HG03460 (cell line): ENCODE data around the gene AGBL2.
"Not testable (repeated sequence)": the region's sequence is repeated elsewhere in the genome, so short reads cannot be mapped to it uniquely, and the experiment has no call there.

Experiments
- ATAC-seq: cut with Tn5 transposase; IDR thresholded peaks from one replicate; pipeline ENCODE4 v1.9.1; 2021; ENCODE audit not compliant: unreplicated experiment

Gene AGBL2

DNA sequence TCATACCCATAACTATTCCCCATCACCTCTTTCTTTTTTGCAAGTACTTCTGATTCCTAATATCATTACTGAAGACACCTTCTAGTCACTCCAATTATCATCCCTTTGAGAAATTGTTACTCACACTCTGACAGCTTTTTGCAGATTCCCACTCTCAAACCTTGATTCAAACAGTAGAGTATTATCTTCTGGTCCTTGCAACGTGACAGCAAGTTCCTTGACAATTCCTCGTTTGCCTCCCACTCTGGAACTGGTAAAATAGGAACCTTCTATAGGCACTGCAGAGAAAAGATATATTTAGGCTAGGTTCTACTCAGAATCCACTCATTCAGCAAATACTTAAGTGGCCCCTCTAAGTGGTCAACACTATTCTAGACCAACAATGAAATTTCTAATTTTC is 23.2 kb downstream of the AGBL2 start:
- ATAC-seq = no peak

DNA sequence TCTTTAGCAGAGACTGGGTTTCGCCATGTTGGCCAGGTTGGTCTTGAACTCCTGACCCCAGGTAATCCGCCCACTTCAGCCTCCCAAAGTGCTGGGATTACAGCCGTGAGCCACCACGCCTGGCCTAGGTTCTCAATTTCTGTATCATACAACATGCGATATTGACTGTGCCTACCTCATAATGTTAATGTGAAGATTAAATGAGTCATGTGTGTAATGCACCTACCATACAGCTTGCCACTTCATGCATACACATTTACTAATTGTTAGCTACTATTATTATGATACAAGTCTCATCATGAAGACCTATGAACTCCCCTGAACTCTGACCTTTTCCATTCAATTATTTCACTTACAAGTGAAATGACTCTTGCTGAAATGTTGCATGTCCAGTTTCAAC is 25.7 kb downstream of the AGBL2 start:
- ATAC-seq = no peak

DNA sequence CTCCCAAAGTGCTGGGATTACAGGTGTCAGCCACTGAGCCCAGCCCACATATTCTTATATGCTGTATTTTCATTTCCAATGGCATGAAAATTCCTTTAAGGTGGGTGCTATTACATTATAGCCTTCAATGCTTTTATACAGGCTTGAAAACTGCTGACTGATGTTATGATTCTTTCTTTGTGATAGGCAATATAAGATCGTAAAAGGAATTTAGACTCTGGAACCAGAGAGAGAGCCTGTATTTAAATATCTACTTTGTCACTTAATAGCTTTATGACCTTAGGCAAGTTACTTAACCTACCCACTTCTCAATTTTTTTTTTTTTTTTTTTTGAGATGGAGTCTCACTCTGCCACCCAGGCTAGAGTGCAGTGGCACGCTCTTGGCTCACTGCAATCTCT is 26.2 kb downstream of the AGBL2 start:
- ATAC-seq = no peak

DNA sequence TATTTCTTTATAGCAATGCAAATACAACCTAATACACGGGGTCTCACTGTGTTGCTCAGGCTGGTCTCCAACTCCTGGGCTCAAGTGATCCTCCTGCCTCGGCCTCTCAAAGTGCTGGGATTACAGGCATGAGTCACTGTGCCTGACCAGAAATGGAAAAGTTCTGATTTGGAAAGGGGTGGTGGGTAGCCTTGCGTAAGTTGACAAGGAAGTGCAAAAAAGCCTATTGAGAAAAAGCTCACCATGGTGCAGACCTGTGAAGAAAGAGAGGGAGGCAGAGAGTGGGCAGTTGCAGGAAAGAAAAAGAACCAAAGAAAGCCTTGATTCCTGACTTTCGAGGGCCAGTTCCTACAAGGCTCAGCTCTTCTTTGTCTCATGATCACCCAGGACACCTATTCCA is 27.1 kb downstream of the AGBL2 start:
- ATAC-seq = no peak

DNA sequence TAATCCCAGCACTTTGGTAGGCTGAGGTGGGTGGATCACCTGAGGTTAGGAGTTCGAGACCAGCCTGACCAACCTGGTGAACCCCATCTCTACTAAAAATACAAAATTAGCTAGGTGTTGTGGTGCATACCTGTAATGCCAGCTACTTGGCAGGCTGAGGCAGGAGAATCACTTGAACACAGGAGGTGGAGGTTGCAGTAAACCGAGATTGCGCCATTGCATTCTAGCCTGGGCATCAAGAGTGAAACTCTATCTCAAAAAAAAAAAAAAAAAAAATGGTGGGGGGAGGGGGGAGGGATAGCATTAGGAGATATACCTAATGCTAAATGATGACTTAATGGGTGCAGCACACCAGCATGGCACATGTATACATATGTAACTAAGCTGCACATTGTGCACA is 28.5 kb downstream of the AGBL2 start:
- not testable (repeated sequence) for ATAC-seq

DNA sequence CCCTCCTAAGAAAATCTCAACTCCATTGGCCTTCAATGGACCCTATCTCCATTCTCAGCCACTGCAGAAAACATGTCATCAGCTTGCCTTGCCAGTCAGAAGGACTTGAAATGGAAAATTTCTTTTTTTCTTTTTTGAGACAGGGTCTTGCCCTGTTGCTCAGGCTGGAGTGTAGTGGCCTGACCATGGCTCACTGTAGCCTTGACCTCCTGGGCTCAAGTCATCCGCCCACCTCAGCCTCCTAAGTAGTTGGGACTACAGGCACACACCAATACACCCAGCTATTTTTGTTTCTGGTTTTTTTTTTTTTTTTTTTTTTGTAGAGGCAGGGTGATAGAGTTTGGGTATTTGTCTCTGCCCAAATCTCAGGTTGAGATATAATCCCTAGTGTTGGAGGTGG is 29.0 kb downstream of the AGBL2 start:
- ATAC-seq = no peak

DNA sequence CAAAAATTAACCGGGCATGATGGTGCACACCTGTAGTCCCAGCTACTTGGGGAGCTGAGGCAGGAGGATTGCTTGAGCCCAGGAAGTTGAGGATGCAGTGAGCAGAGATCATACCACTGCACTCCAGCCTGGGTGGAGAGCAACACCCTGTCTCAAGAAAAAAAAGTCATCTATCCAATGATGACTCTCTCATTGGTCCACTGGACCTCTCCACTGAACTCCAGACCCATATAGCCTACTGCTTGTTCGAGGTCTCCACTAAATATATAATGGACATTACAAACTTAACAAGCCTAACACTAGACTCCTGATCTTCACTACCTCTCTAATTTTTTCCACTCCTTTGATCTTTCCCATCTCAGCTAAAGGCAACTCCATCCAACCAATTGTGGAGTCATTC is 39.3 kb downstream of the AGBL2 start:
- ATAC-seq = no peak

DNA sequence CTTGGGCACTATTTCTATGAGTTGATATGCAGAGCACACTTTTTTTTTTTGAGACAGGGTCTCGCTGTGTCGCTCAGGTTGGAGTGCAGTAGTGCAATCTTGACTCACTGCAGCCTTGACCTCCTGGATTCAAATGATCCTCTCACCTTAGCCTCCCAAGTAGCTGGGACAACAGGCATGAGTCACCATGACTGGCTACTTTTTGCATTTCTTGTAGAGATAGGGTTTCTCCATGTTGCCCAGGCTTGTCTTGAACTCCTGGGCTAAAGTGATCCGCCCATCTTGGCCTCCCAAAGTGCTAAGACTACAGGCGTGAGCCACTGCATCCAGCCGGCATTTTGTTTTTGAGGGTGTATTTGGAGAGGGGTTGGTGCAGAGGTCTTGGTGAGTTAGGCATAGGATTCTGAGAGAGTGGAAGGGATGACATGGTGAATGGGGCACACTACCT is 42.9 kb downstream of the AGBL2 start:
- ATAC-seq = no peak

DNA sequence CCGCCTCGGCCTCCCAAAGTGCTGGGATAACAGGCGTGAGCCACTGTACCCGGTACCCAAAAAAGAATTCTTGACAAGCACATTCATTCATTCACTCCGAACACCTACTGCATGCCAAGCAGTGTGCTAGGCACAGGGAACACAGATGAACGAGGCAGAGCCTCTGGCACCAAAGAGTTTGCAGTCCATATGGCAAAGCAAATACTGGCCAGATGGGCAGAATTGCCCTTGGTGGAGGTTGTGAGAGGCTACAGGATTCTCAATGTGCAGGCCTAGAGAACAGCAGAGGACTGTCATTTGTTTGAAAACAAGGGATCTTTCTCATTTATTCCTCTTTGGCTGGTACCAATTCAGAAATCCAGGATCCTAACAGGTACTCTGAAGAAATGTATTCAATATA is 45.3 kb downstream of the AGBL2 start:
- no peak for ATAC-seq

DNA sequence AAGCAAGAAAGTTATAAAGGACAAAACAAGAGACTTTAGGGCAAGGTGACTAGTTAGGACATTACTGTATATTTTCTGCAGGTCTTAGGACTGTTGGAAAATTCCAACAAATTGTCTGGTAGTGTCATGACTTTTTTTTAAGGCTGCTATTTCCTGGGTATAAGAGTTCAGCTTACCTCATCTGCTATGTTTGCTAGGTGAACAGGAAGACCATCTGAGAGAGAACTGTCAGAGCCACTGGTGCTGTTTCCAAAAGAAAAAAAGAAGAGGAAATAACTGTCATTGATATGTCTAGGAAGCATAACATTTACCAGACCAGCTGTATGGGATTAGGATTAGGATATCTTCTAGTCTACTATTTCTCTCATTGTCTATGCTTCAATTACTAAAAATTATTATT is 46.5 kb downstream of the AGBL2 start:
- no peak for ATAC-seq

DNA sequence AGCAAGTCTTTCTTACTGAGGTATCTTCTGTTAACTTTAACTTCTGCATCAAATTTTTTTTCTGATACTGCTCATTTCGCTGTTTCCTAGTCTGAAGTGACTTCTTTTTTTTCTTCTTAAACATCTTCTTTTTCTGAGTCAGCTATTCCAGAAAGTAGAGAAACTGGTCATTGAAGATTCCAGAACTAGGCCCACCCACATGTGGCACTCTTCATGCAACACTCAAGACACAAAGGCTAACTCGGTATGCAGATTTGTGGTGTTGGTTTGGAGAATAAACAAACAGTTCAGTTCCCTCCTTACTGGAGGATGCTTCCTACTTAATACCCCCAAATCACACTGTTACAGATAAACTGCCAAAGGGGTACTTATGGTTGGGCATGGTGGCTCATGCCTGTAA is 47.6 kb downstream of the AGBL2 start:
- no peak for ATAC-seq

DNA sequence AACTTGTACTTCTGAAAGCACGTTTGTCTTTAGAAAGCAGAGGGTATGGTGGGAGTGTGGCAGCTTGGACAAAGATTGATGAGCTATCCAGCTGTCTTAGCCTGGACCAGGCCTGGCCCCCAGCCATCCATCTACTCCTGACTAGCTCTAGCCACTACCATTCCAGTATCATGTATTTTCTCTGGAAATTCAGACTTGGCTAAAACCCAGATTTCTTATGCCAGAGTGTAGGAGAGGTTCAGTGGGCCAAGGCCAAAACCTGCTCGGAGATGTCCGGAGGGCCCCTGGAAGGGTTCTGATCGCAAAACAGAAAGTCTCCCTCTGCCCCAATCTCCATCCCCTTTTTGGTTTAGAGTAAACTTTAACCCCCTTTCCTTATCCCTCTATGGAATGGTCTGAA is 48.0 kb downstream of the AGBL2 start:
- ATAC-seq = no peak

DNA sequence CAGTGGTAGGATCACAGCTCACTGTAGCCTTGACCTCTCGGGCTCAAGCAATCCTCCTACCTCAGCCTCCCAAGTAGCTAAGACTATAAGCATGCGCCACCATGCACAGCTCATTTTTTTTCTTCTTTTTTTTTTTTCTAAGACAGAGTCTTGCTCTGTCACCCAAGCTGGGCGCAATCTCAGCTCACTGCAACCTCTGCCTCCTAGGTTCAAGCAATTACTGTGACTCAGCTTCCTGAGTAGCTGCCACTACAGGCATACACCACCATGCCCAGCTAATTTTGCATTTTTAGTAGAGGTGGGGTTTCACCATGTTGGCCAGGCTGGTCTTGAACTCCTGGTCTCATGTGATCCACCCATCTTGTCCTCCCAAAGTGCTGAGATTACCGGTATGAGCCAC is 50.2 kb downstream of the AGBL2 start:
- not testable (repeated sequence) for ATAC-seq

DNA sequence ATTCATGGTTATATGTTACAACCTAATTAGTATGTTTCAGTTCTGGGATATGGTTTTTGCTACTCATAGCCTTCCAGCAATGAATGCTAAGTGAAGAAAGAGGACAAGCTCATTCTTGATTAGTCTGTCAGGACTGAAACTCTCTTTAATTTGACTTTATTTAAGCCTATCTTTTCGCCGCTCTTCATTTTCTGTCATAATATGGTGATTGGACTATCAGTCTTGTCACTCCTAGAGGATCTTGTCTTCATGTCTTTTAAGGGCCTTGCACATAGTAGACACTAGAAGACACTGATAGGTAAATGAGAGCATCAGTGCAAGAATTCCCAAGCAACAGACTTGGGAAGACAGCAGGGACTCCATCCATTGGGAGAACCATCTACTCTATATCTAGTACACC is 53.9 kb downstream of the AGBL2 start:
- no peak for ATAC-seq

DNA sequence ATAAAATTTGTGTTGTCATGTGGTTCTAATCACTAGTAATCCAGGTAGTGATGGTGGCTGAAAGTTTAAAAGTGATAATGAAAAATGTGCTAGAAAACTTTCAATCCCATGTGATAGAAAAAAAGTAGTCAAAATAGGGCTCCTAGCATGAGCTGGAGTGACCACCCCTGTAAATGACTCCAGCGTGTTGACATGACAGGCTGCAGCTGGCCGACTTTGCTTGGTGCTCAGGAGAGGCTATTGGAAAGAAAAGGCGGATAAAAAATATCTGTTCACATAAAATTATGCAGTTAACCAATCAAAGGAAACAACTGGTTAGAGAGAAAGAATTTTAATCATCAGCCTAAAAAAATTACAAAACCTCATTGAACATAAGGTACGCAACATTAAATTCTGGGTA is 55.9 kb downstream of the AGBL2 start:
- no peak for ATAC-seq

DNA sequence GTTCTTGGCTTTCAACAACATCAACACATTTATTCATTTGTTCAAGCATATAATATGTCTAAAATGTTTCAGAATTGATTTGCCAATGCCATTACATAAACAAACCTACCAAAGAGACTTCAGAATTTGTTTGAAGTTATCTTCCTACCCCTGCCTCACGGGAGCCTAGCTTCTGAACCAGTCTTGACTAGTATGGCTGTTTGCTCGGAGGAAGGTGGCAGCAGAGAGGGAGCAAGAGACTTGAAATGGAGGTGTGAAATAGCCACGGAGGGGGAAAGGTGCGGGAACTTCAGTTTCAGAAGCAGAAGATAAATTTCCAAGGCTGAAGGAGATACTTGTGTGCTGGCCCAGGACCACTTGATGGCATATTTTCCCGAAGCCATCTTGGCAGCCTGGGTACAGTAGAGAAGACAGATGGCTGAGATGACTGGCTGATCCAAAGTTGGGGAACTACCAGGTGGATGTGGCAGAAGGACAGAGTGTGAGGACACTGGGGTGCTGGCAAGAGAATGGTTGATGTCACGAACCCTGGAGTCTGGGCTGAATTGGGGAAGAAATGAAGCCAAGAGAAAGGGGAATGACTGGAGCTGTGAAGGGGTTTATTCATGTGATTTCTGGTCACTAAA is 58.8 kb downstream of the AGBL2 start:
- ATAC-seq = no peak

DNA sequence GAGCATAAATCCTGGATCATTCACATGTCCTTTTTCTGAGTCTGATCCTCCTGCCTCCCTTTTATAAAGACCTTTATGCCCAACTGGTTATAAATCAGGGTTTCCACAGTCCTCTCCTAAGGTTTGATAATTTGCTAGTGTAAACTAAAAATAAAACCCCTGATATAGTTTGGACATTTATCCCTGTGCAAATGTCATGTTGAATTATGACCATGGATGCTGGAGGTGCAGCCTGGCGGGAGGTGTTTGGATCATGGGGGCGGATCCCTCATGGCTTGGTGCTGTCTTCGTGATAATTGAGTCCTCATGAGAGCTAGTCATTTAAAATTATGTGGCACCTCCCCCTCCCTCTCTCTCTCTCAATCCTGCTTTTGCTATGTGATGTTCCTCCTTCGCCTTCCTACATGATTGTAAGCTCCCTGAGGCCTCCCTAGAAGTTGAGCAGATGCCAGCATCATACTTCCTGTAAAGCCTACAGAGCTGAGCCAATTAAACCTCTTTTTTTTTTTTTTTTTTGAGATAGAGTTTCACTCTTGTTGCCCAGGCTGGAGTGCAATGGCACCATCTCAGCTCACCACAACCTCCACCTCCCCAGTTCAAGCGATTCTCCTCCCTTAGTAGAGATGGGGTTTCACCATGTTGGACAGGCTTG is 63.2 kb downstream of the AGBL2 start:
- no peak for ATAC-seq

DNA sequence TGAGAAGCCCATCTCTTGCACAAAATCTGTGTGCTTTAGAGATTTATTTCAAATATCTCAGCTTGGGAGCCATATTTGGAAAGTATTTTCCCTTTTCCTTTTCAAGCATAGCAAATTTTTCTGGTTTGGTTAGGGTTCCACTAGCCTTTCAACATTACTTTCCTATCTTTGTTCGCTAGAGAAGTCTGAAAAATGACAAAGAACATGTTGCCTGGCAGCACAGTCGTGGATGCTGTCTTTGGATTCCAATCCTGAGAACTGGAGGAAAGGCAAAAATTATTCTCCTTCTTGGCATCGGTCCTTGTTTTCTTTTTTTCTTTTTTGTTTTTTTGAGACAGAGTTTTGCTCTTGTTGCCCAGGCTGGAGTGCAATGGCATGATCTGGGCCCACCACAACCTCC is 65.9 kb downstream of the AGBL2 start:
- no peak for ATAC-seq

DNA sequence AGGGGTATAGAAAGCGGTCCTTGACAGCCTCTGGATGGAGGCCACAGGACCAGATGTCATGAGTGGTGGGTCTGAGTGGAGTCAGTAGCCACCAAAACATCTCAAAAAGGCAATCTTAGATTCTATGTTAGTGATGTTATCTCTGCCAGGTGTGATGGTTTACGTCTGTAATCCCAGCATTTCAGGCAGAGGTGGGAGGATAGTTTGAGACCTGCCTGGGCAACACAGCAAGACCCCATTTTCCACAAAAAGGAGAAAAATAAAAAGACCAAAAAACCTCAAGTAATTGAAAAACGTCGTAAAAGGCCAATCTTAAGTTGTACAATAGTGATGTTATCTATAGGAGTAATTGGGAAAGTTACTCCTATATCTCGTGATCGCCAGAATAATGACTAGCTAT is 69.2 kb downstream of the AGBL2 start:
- no peak for ATAC-seq

DNA sequence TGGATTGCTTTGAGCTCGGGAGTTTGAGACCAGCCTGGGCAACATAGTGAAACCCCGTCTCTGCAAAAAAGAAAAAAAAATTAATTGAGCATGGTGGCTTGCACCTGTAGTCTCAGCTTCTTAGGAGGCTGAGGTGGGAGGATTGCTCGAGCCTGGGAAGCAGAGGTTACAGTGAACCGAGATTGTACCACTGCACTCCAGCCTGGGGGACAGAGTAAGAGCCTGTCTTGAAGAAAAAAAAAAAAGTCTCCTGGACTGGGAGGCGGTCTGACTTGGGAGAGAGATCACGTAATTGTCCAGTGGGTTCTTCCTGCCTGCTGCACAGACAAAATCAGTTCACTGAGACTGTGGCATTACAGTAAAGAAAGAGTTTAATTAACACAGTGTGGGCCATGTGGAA is 69.7 kb downstream of the AGBL2 start:
- no peak for ATAC-seq

DNA sequence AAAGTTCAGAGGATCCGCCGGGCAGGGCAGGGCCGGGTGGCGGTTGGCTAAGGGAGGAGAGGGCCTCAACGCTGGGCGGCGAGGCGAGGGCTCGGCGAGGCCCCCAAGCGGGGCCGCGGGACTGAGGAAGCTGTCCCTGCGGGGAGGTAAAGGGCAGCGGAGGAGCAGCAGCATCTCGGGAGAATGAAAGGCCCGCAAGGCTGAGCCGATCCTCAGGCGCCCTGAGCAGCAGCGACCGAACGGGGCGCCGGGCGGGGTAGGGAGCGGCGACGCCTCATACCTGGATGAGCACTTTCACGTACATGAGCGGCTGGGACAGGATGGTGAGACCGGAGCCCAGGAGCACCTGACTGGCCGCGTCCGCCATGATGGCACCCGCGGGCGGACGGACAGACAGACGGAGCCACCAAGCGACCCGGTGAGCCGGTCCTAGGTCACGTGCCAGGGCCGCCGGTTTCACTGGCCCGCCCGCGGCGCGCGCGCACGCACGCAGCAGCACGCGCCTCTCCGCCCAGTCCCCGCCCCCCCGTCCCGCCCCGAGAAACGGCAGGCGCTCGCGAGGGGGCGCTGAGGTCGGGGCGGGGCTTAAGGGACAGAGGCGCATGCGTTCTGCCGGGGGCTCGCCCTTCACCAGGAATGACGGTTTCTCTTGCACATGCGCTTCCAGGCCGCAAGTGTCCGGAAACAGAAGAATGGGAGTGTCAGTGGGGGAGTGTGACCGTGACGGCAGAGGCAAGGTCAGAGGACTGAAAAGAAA is 72.9 kb downstream of the AGBL2 start, which contains the start of gene MTCH2:
TSS of gene MTCH2 (minus strand) at position 461 of the 757 bp plus-strand sequence. CDS start at position 367, 94 bp downstream.
- peak; percentile 90 for ATAC-seq

DNA sequence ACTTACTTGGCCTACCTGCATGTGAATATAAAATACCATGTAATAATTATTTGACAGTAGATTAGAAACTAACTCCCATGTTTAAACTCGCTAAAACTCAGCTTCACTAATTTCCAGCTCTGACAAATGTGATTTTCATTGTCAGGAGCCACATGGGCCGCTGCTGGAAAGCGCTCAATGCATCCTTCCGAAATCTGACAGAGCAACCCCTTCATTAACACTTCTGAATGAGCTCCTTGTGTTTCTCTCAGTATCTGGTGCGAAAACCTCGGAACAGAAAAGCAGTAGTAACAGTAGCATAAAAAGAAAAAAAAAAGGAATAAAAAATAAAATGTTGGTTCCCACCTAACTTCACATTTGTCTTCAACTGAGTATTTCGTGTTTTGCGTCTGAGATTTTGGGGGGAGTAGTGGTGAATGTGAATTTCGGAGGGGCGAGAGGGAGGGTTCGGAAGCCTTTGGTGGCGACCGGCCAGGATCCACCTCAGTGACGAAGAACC is 73.5 kb downstream of the AGBL2 start:
- ATAC-seq = no peak
